GM21529 (cell line): ENCODE measurements around the gene TEKT1.
"Not testable (repeated sequence)": the region's sequence is repeated elsewhere in the genome, so short reads cannot be mapped to it uniquely, and the experiment has no call there.

ENCODE experiments used
- ATAC-seq: cut with Tn5 transposase; IDR thresholded peaks from one replicate; pipeline ENCODE4 v1.9.1; 2021; ENCODE audit not compliant: unreplicated experiment

Gene TEKT1

GRCh38 chr17:6816368-6816767 is 15.2 kb downstream of the TEKT1 start:
- not testable (repeated sequence) for ATAC-seq

- no peak for ATAC-seq
Observed at GRCh38 chr17:6815775-6816174, 15.8 kb downstream of the TEKT1 start.

GRCh38 chr17:6812295-6812694 is 19.2 kb downstream of the TEKT1 start:
- no peak for ATAC-seq

GRCh38 chr17:6811510-6811909 is 20.0 kb downstream of the TEKT1 start:
- no peak for ATAC-seq

- no peak for ATAC-seq
Observed at GRCh38 chr17:6800422-6801027, 31.0 kb downstream of the TEKT1 start.

- ATAC-seq = no peak
Observed at GRCh38 chr17:6799738-6800137, 31.8 kb downstream of the TEKT1 start.

GRCh38 chr17:6797718-6798351 is 33.7 kb downstream of the TEKT1 start:
- ATAC-seq = no peak

GRCh38 chr17:6796887-6797490 is 34.5 kb downstream of the TEKT1 start:
- no peak for ATAC-seq

- ATAC-seq = no peak
Observed at GRCh38 chr17:6796017-6796886, 35.3 kb downstream of the TEKT1 start.

GRCh38 chr17:6793748-6794493 is 37.6 kb downstream of the TEKT1 start:
- no peak for ATAC-seq

- ATAC-seq = no peak
Observed at GRCh38 chr17:6789146-6789545, 42.4 kb downstream of the TEKT1 start.

GRCh38 chr17:6787081-6787693 is 44.3 kb downstream of the TEKT1 start:
- ATAC-seq = no peak

GRCh38 chr17:6786618-6787017 is 44.9 kb downstream of the TEKT1 start:
- ATAC-seq = no peak

GRCh38 chr17:6782244-6782643 is 49.3 kb downstream of the TEKT1 start:
- ATAC-seq = no peak

- no peak for ATAC-seq
Observed at GRCh38 chr17:6780886-6781285, 50.6 kb downstream of the TEKT1 start.

- ATAC-seq = no peak
Observed at GRCh38 chr17:6780001-6780400, 51.5 kb downstream of the TEKT1 start.

- ATAC-seq = no peak
Observed at GRCh38 chr17:6779411-6779810, 52.1 kb downstream of the TEKT1 start.

- ATAC-seq = no peak
Observed at GRCh38 chr17:6775871-6776405, 55.6 kb downstream of the TEKT1 start, which contains the start of gene FBXO39. Gene FBXO39 (plus strand): TSS chr17:6776215. CDS start chr17:6779869, 3,654 bp downstream.

GRCh38 chr17:6774906-6775305 is 56.6 kb downstream of the TEKT1 start:
- ATAC-seq = not testable (repeated sequence)

GRCh38 chr17:6772016-6772415 is 59.5 kb downstream of the TEKT1 start:
- ATAC-seq = no peak
